ENCODE measurements around the gene ST3GAL3. TPM values are rescaled to one million over a fixed set of nuclear protein-coding genes. Genes with fewer than 3 reads are reported as not detected.
"Not testable (repeated sequence)": the region's sequence is repeated elsewhere in the genome, so short reads cannot be mapped to it uniquely, and the experiment has no call there.

Gene ST3GAL3
- total RNA-seq, 4 donors from 2014 or later = 4.4 to 19.0 (median 6.1) TPM

GRCh38 chr1:43828574-43828973 lies 121.2 kb downstream of the ST3GAL3 start:
- H3K27ac ChIP-seq = no peak overlapping the region
- no peak for DNase-seq
- H3K9me3 ChIP-seq = no peaks in the 10 kb centered on the region
- no peaks in the 10 kb centered on the region for H3K36me3 ChIP-seq
- H3K4me3 ChIP-seq = no peak overlapping the region
- H3K27me3 ChIP-seq = no peaks in the 10 kb centered on the region
- TF ChIP-seq CTCF (IDR thresholded peaks at IDR 0.05) (no peak), POLR2A (IDR thresholded peaks at IDR 0.05) (no peak)
- H3K4me1 ChIP-seq = no peaks in the 10 kb centered on the region

GRCh38 chr1:43830802-43831201 lies 123.5 kb downstream of the ST3GAL3 start:
- peaks cover 0 to 6% (median 1%) of the 10 kb centered on the region in 4 donors for H3K4me1 ChIP-seq
- no peak overlapping the region for H3K27ac ChIP-seq
- H3K36me3 ChIP-seq = no peaks in the 10 kb centered on the region
- DNase-seq = no peak
- no peaks in the 10 kb centered on the region for H3K9me3 ChIP-seq
- TF ChIP-seq POLR2A (IDR thresholded peaks at IDR 0.05) (no peak), CTCF (IDR thresholded peaks at IDR 0.05) (no peak)
- no peak overlapping the region for H3K4me3 ChIP-seq
- H3K27me3 ChIP-seq = no peaks in the 10 kb centered on the region

DNA sequence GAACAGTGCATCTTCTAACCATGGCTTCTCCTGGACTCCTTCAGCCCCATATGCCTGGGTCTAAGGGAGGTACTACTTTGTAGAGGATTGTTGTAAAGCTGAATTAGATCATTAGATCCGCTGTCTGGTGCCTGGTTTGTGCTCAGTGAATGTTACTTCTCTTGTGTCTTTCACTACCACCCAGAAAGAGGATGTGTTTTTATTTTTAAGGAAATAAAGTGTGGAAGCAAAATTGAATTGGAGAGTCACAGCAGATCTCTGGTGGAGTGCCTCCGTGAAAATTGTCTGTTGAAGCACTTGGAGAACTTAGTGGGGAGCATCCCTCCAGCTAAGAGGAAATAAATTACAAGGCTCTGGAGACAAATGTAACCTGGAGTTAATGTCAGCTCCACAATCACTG lies 124.5 kb downstream of the ST3GAL3 start:
- no peak overlapping the region for H3K27ac ChIP-seq
- no peak for TF ChIP-seq CTCF (IDR thresholded peaks at IDR 0.05)
- TF ChIP-seq POLR2A (IDR thresholded peaks at IDR 0.05) = no peak
- H3K36me3 ChIP-seq = no peaks in the 10 kb centered on the region
- H3K27me3 ChIP-seq = no peaks in the 10 kb centered on the region
- H3K4me1 ChIP-seq = peaks cover 0 to 16% (median 6%) of the 10 kb centered on the region in 4 donors
- H3K4me3 ChIP-seq = no peak overlapping the region
- no peaks in the 10 kb centered on the region for H3K9me3 ChIP-seq
- DNase-seq = no peak

DNA sequence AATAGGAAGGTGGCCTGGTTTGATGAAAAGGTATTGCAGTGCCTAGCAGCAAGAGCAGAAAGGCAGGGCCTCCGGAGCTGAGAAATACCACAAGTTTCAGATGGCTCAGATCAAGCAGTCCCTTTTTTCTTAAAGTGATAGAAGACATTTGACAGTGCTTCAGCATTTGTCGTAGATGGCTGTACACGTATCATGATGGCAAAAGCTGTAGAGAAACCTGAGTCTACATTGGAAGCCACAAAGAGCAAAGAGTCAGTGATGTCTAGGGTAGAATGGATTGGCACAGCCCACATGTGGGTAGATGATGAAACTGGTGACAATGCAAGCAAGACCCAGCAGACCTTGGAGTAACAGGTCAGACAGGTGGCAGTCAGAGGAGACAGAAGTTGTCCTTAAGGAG lies 124.9 kb downstream of the ST3GAL3 start:
- H3K4me1 ChIP-seq = peaks cover 0 to 18% (median 6%) of the 10 kb centered on the region in 4 donors
- no peaks in the 10 kb centered on the region for H3K27me3 ChIP-seq
- H3K4me3 ChIP-seq = no peak overlapping the region
- H3K27ac ChIP-seq = no peak overlapping the region
- H3K9me3 ChIP-seq = no peaks in the 10 kb centered on the region
- no peak for DNase-seq
- no peaks in the 10 kb centered on the region for H3K36me3 ChIP-seq
- TF ChIP-seq CTCF (IDR thresholded peaks at IDR 0.05) (no peak), POLR2A (IDR thresholded peaks at IDR 0.05) (no peak)

- H3K9me3 ChIP-seq = no peaks in the 10 kb centered on the region
- no peak for DNase-seq
- no peak overlapping the region for H3K4me3 ChIP-seq
- no peaks in the 10 kb centered on the region for H3K36me3 ChIP-seq
- H3K27me3 ChIP-seq = no peaks in the 10 kb centered on the region
- no peak for TF ChIP-seq CTCF (IDR thresholded peaks at IDR 0.05)
- peaks cover 0 to 18% (median 6%) of the 10 kb centered on the region in 4 donors for H3K4me1 ChIP-seq
- H3K27ac ChIP-seq = no peak overlapping the region
Observed at GRCh38 chr1:43832998-43833397, 125.7 kb downstream of the ST3GAL3 start.

- DNase-seq, H3K9me3 ChIP-seq, H3K36me3 ChIP-seq, H3K4me3 ChIP-seq, H3K27me3 ChIP-seq: not testable (repeated sequence)
- Histone ChIP-seq H3K4me1 (peaks cover 0 to 18% (median 6%) of the 10 kb centered on the region in 4 donors), H3K27ac (peak overlapping the region in 3 of 4 donors; percentile 20 to 69 (median 43))
Observed at GRCh38 chr1:43833902-43834279, 126.6 kb downstream of the ST3GAL3 start.

All from Peyer's patch (tissue), 4 donors.